GM10266 (cell line): ENCODE measurements around the gene ORC1.
"Not testable (repeated sequence)": the region's sequence is repeated elsewhere in the genome, so short reads cannot be mapped to it uniquely, and the experiment has no call there.

Source experiments
- DNase-seq: peaks from one replicate; pipeline ENCODE4 v3.0.0; 2012; ENCODE audit errors: extremely low spot score
- TF ChIP-seq, protein P1 (sequence below): IDR thresholded peaks from 2 replicates; pipeline ENCODE4 v1.5.1; 2012; ENCODE audit warnings: mild to moderate bottlenecking, low read depth; ENCODE audit not compliant: control insufficient read depth, insufficient read depth; ENCODE audit errors: missing control alignments

ORC1 gene

DNA sequence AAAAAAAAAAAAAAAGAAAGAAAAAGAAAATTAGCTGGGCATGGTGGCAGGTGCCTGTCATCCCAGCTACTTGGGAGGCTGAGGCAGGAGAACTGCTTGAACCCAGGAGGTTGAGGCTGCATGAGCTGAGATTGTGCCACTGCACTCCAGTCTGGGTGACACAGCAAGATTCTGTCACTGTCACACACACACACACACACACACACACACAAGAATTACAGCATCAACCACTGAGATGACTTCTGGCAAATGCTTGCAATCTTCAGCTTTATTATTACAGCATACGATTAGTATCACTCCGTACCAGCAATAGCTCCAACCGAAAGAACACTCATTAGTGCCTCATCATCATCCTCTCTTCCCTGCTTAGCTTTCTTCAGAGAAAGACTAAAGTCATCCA lies 4.6 kb downstream of the ORC1 start:
- DNase-seq, result no peak
- TF ChIP-seq, protein P1, sequence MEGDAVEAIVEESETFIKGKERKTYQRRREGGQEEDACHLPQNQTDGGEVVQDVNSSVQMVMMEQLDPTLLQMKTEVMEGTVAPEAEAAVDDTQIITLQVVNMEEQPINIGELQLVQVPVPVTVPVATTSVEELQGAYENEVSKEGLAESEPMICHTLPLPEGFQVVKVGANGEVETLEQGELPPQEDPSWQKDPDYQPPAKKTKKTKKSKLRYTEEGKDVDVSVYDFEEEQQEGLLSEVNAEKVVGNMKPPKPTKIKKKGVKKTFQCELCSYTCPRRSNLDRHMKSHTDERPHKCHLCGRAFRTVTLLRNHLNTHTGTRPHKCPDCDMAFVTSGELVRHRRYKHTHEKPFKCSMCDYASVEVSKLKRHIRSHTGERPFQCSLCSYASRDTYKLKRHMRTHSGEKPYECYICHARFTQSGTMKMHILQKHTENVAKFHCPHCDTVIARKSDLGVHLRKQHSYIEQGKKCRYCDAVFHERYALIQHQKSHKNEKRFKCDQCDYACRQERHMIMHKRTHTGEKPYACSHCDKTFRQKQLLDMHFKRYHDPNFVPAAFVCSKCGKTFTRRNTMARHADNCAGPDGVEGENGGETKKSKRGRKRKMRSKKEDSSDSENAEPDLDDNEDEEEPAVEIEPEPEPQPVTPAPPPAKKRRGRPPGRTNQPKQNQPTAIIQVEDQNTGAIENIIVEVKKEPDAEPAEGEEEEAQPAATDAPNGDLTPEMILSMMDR, result no peak

DNA sequence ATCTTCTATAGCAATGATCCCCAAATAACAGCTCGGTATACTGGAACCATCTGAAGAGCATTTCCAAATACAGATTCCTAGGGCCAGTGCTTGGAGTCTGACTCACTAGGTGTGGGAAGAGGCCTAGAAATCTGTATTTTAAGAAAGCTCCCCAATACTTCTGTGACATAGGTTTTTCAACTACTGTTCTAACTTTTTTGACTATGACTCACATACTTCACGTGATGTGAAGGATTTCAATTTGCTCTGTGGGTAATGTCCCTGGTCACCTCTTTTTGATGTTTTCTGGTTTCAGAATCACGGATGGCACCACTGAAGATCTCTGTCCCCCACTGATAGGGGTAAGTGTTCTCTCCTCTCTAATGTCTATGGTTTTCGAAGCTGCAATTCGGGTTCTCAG lies 11.0 kb downstream of the ORC1 start:
- TF ChIP-seq, protein P1, result no peak
- DNase-seq, result no peak

DNA sequence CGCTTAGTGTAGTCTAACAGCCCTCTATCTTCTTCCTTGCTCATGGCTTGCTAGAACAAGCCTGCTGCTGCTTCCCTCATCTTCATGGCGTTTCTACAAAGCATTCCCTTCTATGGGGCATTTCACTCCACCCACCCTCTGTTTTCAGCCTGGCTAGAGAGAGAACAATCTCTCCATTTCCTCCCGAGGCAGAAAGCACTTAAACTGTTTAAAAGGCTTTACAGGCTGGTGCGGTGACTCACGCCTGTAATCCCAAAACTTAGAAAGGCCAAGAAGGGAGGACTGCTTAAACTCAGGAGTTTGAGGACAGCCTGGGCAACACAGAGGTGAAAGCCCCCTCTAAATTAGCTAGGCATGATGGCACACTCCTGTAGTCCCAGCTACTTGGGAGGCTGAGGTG lies 17.8 kb downstream of the ORC1 start:
- DNase-seq, result no peak
- TF ChIP-seq, protein P1, result no peak

DNA sequence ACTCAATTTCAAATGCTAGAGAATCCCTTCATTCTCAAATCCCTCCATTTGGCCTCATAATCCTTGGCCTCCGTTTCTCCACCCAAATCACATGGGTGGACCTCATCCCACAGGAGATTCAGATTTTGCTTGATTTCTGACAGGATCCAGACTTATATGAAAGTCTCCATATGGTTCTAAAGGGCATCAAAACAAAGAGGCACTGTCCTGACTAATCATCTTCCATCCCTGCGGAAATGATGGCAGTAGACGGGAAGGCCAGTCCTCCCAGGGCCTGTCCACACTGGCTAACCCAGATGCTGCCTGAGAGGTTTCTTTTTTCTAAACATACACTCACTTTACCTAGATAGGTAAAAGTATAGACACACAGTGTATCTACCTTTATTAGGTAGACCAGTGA lies 18.8 kb downstream of the ORC1 start:
- TF ChIP-seq, protein P1, result no peak
- DNase-seq, result no peak

DNA sequence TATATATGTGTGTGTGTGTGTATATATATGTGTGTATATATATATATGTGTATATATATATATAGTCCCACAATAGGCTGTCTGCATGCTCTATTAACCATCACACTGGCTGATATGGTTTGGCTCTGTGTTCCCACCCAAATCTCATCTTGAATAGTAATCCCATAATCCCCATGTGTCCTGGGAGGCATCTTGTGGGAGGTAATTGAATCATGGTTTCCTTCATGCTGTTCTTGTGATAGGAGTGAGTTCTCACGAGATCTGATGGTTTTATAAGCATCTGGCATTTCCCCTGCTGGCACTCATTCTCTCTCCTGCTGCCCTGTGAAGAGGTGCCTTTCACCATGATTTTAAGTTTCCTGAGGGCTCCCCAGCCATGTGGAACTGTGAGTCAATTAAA lies 34.4 kb downstream of the ORC1 start:
- DNase-seq, result not testable (repeated sequence)

DNA sequence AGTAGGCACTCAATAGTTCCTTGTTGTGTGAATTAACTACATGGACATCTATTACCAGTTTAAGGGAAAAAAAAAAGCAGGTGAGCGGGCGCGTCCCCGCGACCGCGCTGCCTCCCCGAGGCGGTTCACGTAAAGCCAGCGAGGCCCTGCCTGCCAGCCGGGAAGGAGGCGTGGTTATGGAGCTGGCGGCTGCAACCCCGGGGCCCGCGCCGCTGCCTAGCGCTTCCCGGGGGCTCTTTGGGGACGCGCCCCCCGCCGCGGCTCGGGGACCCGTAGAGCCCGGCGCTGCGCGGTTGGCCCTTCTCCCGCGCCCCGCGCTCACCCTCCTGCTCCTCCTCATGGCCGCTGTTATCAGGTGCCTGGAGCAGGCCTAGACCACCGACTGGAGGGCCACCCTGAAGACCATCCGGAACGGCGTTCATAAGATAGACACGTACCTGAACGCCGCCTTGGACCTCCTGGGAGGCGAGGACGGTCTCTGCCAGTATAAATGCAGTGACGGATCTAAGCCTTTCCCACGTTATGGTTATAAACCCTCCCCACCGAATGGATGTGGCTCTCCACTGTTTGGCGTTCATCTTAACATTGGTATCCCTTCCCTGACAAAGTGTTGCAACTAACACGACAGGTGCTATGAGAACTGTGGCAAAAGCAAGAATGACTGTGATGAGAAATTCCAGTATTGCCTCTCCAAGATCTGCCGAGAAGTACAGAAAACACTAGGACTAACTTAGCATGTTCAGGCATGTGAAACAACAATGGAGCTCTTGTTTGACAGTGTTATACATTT lies 35.6 kb downstream of the ORC1 start:
- TF ChIP-seq, protein P1, result peak; percentile 35
- DNase-seq, result peak; percentile 73

DNA sequence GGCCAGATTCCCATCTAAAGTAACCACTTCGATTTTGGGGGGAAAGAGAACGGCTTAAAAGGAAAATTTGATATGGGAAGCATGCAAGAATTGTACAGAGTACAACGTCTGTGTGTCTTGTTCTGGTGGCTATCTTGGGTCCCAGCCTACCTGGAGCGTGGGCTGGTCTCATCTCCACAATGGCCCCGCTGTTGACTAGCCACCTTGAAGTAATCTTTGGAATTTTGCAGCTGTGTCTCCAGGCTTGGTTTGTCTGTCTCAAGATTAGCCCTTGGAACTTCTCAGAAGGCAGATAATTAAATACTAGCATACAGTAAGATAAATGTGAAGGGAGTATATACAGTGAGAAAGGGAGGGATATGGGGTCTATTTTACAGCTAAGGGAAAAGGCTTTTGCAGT lies 37.0 kb downstream of the ORC1 start:
- TF ChIP-seq, protein P1, result no peak
- DNase-seq, result no peak

DNA sequence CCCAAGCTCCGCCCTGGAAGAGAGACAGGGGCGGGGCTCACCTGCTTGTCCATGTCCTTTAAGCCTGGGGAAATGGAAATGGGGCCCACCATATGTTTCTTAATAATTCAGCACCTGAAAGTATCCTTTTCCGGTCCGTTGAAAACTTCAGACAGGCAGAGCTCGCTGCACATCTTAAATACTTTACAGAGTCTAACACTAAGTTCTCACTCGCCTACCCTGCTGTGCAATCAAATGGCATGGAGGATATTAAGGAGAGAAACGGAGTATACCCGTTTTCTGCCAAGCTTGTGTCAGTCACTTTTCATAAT lies 37.8 kb downstream of the ORC1 start:
- TF ChIP-seq, protein P1, result no peak
- DNase-seq, result no peak
